PC-3 (cell line): ENCODE data around the gene NACC2.

ENCODE experiments used
- EZH2 ChIP-seq: fragments of 300-600 bp; sonication (generic); IDR thresholded peaks from one replicate; pipeline ENCODE4 v1.6.1; 2017; ENCODE audit warnings: antibody characterized with exemption, mild to moderate bottlenecking, low read length; ENCODE audit not compliant: unreplicated experiment
- TF ChIP-seq, protein P1 (sequence below): fragments of 300-600 bp; sonication (generic); conservative IDR thresholded peaks from 2 replicates; pipeline ENCODE4 v1.5.1; 2017; ENCODE audit warnings: antibody characterized with exemption, low read depth, mild to moderate bottlenecking, low read length

GRCh38 chr9:136118320-136119060 is 23.4 kb upstream of the NACC2 start, which contains the start of gene TMEM250:
- TF ChIP-seq, protein P1, sequence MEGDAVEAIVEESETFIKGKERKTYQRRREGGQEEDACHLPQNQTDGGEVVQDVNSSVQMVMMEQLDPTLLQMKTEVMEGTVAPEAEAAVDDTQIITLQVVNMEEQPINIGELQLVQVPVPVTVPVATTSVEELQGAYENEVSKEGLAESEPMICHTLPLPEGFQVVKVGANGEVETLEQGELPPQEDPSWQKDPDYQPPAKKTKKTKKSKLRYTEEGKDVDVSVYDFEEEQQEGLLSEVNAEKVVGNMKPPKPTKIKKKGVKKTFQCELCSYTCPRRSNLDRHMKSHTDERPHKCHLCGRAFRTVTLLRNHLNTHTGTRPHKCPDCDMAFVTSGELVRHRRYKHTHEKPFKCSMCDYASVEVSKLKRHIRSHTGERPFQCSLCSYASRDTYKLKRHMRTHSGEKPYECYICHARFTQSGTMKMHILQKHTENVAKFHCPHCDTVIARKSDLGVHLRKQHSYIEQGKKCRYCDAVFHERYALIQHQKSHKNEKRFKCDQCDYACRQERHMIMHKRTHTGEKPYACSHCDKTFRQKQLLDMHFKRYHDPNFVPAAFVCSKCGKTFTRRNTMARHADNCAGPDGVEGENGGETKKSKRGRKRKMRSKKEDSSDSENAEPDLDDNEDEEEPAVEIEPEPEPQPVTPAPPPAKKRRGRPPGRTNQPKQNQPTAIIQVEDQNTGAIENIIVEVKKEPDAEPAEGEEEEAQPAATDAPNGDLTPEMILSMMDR = no peak
- TF ChIP-seq EZH2 = no peak
